ENCODE results near the gene ADGRG4.

- TF ChIP-seq CTCF (conservative IDR thresholded peaks at IDR 0.05 in 1 of 2, IDR thresholded peaks at IDR 0.05 in 1 of 2; ENCODE audit: low read depth in 1 of 2, low read length in 2 of 2) (no peak), EZH2 (IDR thresholded peaks at IDR 0.05; ENCODE audit: low read length, missing control alignments) (no peak)
These were observed 8.1 kb upstream of the ADGRG4 start for GRCh38 chrX:136292656-136293055.

All from fibroblast of lung (primary cell).